ENCODE results near the gene GPR55.
A peak's percentile ranks its signal among the peaks of the same experiment; 100 is the strongest.

The GPR55 gene

DNA sequence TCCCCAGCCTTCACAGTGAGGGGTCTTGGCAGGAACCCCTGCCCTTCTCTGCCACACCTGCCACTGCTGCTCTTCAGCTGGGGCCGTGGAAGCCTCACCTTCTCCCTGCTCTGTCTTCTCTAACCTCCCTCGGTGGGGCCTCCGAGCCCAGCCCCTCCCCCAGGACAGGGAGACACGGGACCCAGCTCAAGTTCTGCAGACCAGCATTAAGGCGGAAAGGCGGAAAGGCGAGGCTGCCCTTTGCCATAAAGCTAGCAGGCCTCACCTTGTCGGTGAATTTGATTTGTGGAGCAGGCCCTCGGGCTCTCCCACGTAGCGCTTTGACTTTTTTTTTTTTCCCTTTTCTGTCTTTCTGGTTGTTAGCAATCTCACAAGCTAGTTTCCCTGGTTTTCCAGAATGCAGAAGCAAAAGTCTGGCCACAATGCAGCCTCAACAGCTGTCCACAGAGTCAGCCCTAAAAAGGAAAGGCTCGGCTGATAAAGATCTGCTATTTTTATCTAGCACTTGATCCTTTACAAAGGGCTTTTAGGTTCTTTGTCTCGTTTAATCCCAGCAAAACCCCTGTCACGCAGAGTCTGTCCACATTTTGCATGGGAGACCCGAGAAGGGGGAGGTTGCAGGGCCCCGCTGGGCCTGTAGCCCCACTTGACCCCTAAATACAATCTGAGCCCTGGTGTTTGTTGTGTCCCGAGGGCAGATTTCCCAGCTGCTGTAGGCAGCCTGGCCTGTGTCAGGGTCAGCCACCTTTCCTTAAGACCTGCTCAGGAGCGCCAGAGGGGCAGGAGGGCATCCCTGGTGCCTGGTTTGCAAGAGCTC, 54.3 kb downstream of the GPR55 start:
- peak in 4 of 58 donors; percentile 31 to 53 (median 42) for DNase-seq

DNA sequence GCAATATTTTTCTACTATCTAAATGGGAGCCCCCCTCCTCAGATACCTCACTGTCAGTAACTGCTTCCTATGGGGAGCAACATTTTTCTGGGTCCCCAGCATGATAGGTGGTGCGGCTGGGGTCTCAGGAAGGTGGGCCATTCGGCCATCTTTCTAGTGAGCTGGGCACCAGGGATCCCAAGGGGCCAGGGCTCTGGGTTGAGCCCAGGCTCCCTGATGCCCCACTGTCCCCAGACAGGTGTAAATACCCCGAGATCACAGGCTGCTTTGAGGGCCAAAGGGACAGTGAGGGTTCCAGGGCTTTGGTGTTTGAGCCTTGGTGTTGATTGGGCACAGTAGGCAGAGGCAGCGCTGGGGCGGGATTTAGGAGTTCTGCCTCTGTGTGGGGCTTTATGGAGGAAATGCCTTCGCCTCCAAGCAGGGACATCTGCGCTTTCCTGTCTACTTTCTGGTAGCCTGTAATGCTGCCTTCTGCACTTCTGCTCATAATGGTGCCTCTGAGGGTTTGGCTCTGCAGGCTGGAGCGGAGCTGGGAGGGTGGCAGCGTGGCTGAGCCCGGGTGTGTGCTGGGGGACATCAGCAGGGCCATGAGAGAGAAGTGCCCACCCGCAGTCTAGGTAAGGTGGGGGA, 55.0 kb downstream of the GPR55 start:
- peak in 5 of 58 donors; percentile 21 to 66 (median 33) for DNase-seq

DNA sequence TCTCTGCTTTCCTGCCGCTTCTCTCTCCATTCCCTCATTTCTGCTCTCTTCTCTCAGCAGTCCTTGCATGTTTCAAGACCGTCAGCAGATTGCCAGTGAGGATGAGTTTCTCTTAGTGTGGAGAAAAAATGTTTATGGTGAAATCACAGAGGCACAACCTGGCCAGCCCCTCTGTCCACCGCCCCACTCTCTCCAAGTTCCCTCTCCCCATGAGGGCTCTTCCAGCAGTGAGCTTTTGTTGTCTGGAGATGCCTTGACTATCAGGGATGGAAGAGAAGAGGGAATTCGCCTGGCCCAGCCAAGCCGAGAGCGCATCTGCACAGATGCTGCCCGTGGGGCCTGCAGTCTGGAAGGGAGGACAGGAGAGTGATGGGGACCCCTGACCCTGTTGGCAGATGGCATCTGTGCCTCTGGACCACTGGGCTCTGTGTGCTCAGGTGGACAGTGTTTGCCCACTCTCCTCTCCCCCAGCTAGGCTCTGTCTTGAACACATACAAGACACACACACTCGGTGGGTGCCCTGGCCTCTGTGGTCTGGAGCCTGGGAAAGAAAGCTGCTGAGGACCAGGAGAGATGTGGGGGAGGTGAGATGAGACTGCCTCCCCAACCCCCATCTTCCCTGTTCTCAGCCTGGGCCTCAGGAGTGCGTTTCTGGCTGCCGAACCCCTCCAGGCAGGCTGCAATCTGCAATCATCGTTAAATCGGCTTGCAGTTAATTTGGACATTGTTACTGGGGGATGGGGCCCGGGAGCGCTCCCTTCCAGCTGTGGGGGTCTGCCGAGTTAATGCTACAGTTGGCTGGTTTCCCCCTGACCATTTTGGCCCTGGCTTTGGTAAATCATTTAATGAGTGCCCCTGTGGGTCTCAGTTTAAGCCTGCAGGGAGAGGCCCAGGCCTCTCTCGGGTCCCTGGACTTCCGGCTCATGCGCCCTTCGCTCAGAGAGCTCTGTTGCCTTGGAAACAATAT, 55.8 kb downstream of the GPR55 start:
- peak in 2 of 58 donors; percentile 42 to 44 for DNase-seq

DNA sequence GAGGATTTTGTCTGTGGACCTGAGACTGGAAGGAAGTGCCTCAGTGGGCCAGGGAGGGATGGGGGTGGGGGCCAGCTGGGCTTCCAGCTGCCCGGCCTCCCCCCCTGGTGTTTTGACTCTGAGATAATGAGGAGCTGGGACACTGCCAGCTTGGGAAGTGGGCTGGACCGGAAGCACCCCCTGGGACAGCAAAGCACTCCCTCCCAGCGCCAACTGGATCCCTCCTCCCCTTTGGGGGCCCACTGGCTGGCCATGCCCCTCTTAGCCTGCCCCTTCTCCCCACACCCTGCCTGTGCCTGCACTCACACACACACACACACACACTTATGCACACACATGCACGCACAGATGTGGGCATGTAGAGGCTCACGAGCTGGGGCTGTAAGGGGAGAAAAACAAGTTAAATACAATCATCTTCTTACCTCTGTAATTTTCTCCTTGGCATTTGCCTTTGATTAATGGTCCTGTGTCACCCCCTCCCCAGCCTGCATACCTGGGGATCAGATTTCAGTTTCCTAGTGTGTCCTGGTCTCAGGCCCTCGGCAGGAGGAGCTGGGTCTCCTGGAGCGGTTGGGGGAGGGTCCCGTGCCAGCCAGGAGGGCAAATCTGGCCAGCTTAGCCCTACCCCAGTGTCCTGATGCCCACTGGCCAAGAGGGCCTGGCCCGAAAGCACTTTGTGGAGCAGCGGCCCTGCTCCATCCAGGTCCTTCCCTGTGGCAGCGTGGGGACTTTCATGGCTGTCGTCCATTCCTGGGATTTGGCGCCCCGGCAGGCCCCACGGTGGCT, 56.7 kb downstream of the GPR55 start:
- peak in 5 of 58 donors; percentile 24 to 41 (median 29) for DNase-seq

DNA sequence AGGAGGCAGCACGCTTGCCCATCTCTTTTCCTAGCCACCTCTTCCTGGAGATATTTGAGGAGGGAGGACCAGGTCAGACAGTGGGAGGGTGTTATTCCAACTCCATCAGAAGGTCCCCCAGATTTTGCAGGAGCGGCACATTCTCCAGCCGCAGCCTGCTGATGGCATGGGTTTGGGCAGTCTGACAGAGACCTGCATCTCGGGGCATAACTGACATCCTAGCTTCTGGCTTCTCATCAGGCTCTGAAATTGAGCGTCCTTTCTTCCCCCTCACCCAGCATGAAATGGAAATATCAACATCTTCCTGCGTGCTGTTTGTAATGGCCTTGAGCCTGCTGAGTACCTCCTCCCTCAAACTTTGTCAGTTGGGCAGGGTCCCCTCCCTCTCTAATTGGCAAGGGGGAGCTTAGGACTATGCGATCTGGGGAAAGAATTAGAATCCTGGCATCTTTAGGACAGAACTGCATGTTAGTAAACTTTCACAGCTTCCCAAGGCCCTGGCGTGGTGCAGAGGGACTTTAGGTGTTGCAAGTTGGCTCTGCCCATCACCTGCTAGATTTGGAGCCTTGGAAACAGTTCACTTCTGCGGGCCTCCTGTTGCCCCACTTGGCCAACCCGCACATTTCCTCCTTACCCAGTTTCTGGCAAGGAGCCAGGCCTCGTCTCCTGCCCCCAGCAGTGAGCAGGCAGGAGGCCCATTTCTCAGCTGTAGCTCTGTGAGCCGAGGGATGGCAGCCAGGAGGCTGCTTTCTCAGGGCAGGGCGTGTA, 58.1 kb downstream of the GPR55 start:
- DNase-seq = peak in 54 of 58 donors; percentile 25 to 92 (median 70)

DNA sequence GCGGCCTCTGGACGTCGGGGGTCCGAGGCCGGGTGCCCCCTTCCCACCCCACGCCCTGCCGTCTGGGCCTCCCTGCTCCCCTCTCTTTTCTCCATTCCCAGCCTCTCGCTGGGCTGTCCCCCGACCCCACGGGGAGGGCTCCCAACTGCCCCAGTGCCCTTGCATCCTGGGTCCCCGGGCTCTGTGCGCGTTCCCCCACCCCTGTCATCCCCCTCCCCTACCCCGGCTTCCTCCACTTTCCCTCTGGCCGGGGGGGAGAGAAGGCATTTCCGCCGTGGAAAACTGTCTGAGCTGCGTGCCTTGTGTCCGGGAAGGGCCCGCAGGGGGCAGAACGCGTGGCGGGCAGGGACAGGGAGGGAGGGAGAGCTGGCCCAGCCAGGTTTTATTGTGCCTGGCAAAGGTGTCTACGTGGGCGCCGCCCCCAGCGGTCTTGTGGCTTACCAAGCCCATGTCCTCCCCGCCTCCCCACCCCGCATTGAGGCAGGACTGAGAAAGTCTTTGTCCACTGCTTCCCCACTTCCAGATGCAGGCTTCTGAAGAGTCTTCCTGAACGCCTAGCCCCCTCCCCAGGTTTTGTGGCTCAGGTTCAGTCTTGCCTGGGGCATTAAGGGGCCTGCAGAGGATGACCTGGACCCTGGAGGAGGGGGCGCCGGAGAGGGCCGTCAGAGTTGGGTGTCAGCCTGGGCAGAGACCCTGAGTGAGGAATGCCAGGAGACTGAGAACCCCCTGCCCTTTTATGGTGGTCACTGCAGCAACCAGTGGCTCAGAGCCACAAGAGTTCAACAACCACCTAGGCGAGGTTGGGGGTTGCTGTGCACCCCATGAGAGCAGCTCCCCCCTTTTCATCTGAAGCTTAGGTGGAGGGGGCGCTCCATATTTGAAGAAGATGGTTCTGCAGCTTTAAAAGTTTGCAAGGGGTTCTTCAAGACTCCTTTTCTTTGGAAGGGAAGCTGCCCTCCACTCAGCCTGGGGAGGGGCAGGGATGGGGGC, 59.0 kb downstream of the GPR55 start:
- peak in 38 of 58 donors; percentile 26 to 79 (median 50) for DNase-seq

DNA sequence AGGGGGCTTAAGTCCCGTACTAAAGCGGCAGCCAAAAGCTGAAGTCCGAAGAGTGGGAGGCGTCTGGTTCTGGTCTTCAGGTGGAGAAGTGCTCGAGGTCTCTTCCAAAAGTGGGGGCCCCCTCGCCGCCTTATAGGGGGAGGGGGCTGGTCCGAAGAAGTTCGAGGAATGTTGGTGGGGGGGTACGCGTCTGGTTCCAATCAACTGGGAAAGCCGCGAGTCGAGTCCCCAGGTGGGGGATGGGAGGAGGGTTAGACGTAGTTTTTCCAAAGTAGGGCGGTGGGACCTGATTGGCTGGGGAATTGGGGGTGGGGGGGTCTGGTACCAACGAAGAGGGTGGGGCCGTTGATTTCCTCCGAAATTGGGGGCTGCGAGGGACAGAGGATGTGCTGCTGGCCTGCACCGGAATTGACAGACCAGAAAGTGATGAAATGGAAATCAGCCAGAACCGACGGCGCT, 59.7 kb downstream of the GPR55 start:
- DNase-seq = peak in 1 of 58 donors; percentile 35

DNA sequence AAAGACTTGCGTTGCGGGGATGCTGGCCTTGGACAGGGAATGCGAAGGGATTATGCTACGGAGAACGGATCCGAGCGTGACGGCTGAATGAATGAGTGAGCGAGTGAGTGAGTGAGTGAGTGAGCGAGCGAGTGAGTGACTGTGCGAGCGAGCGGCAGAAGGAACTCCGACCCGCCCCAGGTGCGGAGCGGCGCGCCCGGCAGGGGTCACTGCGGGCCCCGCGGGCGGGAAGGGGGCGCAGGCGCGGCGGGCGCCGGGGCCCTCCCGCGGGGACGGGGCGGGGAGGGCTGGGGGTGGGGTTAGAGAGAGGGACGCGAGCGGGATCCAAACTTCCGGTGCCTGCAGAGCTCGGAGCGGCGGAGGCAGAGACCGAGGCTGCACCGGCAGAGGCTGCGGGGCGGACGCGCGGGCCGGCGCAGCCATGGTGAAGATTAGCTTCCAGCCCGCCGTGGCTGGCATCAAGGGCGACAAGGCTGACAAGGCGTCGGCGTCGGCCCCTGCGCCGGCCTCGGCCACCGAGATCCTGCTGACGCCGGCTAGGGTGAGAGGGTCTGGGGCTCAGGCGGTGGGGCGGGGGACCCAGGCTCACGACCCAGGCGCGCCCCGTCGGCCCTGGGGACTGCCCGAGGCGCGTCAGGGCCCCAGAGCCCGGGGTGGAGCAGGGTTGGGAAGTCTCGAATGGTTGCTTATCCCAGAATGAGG, 60.3 kb downstream of the GPR55 start, which contains the start of gene ITM2C:
Gene ITM2C, plus strand, starts transcription at position 338 of the 702 bp plus-strand sequence. Its CDS starts 84 bp downstream, at position 422.
- DNase-seq = peak in 54 of 58 donors; percentile 26 to 87 (median 65)

DNA sequence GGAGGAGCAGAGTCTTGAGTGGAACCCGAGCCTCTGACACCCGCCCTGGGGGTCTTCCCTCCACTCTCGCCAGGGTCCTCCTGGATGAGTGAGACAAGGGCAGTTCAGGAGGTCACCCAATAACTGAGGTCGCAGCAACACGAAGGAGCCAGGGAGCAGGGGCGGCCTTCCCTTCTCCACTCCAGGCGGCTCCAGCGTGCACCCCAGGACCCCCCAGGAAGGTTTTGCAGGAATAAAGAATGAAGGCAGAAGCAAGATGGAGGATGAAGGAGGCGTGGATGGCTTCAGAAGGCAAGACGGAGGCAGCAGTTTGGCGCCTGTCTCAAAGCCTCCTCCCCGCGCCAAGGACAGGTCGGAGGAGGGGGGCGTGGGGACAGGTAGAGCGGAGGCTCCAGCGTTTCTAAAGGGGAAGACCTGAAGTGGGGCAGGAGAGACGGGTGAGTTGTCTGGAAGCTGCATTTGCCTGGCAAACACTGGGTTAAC, 60.9 kb downstream of the GPR55 start:
- no peak for DNase-seq

DNA sequence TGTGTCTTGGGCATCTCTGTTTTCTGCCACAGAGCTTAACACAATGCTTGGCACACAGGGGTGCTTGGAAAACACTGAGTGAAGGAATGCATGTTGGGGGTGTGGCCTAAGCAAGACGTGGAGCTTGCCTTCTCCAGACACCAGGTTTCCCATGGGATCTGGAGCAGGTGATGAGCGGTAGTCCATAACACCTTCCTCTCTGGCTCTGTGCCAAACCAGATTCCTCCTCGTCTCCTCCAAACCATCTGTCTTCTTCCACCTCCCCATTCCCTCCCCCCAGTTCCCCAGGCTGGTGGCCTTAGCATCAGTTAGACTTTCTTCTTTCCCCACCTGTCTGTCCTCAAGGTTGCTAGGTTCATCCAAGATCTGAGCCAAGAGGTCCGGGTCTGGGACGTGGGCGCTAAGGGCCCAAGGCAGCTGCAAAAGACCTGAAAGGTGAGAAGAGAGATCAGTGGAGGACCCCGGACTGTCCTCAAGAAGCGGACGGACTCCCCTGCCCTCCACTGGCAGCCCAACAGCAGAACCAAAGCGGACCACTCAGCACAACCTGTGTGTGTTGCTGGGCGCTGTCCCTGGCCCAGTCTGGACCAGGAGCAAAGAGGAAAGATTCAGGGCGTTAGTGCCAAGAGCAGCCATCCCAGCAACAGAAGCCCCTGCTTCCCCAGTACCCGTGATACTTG, 61.5 kb downstream of the GPR55 start:
- DNase-seq = no peak

DNA sequence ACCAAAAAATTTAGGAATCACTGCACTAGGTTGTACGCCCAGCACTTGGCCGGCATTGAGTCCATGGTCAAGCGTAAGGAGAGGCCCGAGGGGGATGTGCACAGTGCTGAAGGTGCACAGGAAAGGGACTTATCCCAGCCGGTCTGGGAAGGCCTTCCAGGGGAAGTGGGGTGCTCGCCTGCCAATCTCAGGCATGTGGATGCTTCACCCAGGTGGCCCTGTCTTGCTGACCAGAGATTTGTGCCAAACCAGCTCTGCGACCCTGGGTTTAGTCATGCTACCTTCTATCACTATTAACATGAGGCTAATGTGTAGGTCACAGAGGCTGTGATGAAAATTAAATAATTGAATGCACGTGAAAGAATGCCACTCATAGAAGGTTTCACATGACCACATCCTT, 62.0 kb downstream of the GPR55 start:
- DNase-seq = no peak

DNA sequence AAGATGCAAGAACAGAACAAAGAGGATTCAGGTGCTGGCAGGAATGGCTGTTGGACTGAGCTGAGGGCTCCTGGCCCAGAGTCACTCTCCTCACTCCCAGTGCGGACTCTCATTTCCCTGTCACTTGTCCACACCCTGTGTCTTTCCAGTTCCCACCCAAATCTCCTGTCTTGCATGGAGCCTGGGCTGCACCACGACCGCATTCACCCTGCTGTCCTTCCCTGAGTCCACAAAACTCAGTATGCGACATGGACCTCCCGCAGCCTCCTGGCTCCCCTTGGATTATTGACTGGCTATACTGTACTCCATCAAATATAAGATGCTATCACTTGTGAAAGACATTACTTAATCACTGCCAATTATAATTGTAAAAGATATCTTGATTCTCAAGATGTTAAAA, 62.8 kb downstream of the GPR55 start:
- DNase-seq = no peak

DNA sequence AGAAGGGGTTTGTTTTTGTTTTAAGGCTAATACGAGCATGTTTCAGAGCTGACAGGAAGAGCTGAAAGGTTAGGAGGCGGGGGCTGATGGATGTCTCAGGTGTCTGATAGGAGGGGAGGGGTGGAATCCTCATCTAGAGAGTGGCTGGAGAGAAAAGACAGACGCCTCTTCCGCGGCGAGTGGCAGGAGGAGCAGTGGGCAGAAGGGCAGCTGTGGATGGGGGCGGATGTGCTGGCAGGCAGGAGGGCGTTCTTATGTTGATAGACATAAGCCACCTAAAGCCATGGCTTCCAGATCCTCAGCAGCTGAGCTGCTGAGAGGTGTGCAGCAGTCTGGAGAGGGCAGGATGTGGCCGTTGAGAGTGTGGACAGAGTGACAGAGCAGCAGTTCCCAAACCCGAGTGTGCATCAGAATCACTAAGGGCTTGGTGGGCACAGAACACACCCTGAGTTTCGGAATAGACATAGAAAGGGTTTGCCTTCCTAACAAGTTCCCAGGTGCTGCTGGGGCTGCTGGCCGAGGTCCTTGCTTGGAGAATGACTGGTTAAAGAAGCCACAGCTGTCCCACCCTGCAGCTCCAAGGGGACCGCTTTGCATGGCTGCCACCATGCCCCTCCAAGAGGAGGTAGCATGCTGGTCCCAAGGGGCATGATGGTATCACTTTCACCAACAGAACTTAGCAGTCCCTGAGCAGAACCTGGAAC, 63.3 kb downstream of the GPR55 start:
- DNase-seq = peak in 2 of 58 donors; percentile 13 to 24
